KOPT-K1 (cell line): ENCODE measurements around the gene ZDHHC8.

ENCODE experiments used
- H3K27ac ChIP-seq: fragments of 200-600 bp; sonication (generic); 2 replicates; pipeline ENCODE4 v1.5.1; 2016; ENCODE audit warnings: antibody characterized with exemption, mild to moderate bottlenecking, low read depth, low read length; ENCODE audit not compliant: poor library complexity, severe bottlenecking
- H3K36me3 ChIP-seq: fragments of 200-600 bp; sonication (generic); 2 replicates; pipeline ENCODE4 v1.5.1; 2017; ENCODE audit warnings: antibody characterized with exemption, mild to moderate bottlenecking, low read length, moderate library complexity; ENCODE audit not compliant: insufficient read depth
- H3K9me3 ChIP-seq: fragments of 200-600 bp; sonication (generic); 2 replicates; pipeline ENCODE4 v1.5.1; 2017; ENCODE audit warnings: antibody characterized with exemption, low read length, mild to moderate bottlenecking; ENCODE audit not compliant: insufficient read depth, poor library complexity, severe bottlenecking

Gene ZDHHC8, protein sequence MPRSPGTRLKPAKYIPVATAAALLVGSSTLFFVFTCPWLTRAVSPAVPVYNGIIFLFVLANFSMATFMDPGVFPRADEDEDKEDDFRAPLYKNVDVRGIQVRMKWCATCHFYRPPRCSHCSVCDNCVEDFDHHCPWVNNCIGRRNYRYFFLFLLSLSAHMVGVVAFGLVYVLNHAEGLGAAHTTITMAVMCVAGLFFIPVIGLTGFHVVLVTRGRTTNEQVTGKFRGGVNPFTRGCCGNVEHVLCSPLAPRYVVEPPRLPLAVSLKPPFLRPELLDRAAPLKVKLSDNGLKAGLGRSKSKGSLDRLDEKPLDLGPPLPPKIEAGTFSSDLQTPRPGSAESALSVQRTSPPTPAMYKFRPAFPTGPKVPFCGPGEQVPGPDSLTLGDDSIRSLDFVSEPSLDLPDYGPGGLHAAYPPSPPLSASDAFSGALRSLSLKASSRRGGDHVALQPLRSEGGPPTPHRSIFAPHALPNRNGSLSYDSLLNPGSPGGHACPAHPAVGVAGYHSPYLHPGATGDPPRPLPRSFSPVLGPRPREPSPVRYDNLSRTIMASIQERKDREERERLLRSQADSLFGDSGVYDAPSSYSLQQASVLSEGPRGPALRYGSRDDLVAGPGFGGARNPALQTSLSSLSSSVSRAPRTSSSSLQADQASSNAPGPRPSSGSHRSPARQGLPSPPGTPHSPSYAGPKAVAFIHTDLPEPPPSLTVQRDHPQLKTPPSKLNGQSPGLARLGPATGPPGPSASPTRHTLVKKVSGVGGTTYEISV

DNA sequence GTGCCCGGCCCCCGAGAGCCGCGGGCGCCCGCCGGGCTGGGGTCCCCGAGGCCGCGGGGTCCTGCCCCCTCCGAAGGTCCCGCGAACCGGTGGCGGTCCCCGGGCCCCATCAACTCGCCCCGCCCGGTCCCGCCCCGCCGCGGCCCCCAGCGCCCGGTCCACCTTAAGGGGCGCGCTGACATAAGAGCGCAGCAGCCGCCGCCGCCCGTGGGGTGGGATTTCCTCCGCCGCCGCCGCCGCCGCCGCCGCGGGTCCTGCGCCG, at the start of gene ZDHHC8:
ZDHHC8 (plus strand) TSS at position 208 of the 262 bp plus-strand sequence. CDS start 144 bp downstream, outside the sequence.
- no peaks in the 10 kb centered on the region for H3K9me3 ChIP-seq
- H3K36me3 ChIP-seq: peaks cover 25% of the 10 kb centered on the region
- H3K27ac ChIP-seq: peak within 1 kb of the TSS; percentile 72

DNA sequence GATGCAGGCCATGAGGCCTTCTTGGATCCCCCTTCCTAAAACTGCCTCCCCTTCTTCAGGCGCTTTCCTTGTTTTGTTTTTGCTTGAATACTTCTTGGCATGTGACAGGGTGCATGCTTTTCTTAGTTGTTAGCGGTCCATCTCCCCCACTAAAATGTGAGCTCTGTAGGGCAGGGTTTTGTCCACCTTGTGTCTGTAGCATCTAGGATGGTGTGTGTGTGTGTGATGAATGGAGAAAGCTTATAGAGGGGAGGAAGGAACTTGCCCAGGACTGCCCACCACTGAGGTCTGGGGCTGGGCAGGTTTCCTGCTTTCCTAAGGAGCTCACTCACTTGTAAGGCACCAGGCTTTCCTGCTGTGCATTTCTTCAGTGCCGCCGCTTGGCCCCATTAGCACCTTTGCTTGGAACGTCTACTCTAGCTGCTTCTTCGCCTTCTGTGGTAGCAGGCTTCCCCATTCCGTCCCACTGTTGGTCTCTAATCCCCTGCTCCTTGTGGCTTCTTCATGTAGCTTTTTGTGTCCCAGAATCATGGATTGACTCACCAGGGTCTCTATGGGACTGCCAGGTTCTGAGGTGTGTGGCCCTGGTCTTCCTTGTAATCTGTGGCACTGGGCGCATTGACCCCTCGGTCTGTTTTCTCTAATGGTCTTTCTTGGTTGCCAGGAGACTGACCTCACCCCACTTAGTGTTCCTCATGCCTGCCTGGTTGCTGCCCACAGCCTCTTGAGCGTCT, 48.3 kb upstream of the ZDHHC8 start:
- H3K27ac ChIP-seq: no peak overlapping the region
- peaks cover 44% of the 10 kb centered on the region for H3K36me3 ChIP-seq

DNA sequence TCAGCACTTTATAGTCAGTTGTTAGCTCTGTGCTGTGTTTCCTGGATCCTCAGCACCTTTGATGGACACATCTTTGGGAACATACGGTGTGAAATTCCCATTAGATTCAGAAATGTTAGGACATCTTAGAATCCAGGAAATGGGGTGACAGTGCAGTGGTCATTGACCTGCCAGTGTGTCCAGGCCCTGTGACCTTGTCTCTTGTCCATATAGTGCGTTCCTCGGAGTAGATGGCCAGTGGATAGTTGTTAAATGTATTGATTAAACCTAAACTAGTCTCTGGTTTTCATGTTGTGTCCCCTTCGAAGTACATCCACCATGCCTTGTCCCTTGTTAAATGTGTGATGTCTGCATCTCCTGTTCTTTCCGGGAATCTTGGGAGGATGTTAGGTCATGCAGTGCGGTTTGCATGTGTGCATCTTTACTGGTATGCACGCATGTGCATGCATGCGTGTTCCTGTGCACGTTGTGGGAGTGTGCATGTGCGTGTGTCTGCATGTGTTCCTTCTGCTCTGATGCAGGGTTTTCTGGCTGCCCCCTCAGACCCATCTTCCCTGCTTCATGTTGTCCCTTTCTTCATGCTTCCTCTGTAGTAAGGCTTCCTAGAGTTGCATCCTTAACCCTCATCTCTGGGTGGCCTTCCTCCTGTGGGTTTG, 47.6 kb upstream of the ZDHHC8 start:
- peaks cover 51% of the 10 kb centered on the region for H3K36me3 ChIP-seq
- no peaks in the 10 kb centered on the region for H3K9me3 ChIP-seq
- no peak overlapping the region for H3K27ac ChIP-seq

More for the DNA sequence above, 48.3 kb upstream of the ZDHHC8 start:
- H3K9me3 ChIP-seq: no peaks in the 10 kb centered on the region

DNA sequence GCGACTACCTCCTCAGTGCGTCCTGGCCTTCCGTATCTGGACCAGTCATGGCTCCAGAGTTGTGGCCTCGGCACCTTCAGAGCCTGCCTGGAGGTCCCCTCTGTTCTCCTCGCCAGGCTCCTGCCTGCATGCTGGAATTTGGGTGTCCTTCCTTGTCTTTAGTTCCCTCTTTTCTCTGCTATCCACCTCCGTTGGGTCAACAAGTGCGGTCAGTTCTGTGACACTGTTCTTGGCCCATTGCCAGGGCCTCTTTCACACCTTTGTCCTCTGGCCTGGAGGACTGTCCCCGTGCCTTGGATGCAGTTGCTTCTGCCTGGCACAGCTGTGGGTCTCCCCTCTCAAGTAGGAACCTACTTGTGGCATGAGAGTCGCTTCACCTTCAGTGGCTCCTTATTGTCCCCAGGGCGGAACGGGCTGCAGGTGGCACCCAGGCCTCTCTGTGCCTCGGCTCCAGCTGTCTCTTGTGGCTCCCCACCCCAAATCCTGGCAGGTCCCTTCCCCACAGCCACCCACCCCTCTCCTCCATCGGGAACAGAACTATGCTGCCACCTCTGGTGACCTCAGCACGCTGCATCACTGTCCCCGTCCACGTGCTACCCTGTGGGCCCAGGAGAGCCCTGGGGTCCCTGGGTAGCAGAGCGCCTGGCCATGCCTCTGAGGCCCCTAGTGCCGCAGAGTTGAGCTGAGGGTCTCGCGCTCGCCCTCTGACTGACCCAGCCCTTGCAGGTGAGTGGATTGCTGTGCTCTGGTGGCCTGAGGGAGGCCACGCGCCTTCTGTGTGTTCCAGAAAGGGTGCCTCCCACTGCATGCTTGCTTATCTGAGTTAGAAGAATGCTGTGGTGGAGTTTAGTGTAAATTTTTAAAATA, 46.8 kb upstream of the ZDHHC8 start:
- H3K9me3 ChIP-seq: no peaks in the 10 kb centered on the region
- H3K36me3 ChIP-seq: peaks cover 59% of the 10 kb centered on the region
- H3K27ac ChIP-seq: no peak overlapping the region

DNA sequence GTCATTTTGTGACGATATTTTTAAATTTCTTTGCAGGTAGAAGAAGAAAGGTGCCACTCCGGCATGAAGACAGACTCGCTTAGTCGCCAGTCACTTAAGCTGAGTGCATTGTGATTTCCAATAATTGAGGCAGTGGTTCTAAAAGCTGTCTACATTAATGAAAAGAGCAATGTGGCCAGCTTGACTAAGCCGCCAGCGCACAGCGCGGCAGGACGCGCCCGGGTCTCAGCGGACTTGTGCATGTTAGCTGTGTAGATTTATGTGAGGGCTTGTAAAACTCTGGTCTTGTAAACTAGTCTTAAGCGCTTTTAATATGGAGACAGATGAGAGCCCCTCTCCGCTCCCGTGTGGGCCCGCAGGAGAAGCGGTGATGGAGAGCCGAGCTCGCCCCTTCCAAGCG, 46.0 kb upstream of the ZDHHC8 start:
- Histone ChIP-seq H3K36me3 (peaks cover 68% of the 10 kb centered on the region), H3K27ac (no peak overlapping the region), H3K9me3 (no peaks in the 10 kb centered on the region)

DNA sequence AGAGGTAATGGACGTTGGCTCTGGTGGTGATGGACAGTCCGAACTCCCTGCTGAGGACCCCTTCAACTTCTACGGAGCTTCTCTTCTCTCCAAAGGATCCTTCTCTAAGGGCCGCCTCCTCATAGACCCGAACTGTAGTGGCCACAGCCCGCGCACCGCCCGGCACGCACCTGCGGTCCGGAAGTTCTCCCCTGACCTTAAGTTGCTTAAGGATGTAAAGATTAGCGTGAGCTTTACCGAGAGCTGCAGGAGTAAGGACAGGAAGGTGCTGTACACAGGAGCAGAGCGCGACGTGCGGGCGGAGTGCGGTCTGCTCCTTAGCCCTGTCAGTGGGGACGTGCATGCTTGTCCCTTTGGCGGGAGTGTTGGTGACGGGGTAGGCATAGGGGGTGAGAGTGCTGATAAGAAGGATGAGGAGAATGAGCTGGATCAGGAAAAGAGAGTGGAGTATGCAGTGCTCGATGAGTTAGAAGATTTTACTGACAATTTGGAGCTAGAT, 45.5 kb upstream of the ZDHHC8 start:
- peaks cover 73% of the 10 kb centered on the region for H3K36me3 ChIP-seq
- H3K27ac ChIP-seq: no peak overlapping the region

DNA sequence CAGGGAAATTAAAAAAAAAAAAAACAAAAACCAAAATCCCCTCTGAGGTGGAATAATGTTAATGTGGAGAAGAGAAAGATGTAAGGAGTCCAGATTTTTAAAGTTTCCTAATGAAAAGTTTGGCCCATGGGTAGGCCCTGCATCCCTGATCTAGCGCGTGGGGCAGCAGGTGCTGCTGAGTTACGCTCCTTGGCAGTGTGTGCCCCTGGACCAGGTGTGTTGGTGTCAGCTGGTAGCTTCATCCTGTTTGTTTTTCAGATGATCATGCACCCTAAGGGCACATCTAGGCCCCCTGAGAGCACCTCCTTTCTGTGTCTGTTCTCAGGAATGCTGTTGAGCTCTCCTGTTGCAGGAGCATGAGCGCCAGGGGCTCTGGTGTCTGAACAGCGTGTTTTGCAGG, 44.8 kb upstream of the ZDHHC8 start:
- H3K27ac ChIP-seq: no peak overlapping the region
- peaks cover 79% of the 10 kb centered on the region for H3K36me3 ChIP-seq
- no peaks in the 10 kb centered on the region for H3K9me3 ChIP-seq

More for the DNA sequence above, 45.5 kb upstream of the ZDHHC8 start:
- no peaks in the 10 kb centered on the region for H3K9me3 ChIP-seq

DNA sequence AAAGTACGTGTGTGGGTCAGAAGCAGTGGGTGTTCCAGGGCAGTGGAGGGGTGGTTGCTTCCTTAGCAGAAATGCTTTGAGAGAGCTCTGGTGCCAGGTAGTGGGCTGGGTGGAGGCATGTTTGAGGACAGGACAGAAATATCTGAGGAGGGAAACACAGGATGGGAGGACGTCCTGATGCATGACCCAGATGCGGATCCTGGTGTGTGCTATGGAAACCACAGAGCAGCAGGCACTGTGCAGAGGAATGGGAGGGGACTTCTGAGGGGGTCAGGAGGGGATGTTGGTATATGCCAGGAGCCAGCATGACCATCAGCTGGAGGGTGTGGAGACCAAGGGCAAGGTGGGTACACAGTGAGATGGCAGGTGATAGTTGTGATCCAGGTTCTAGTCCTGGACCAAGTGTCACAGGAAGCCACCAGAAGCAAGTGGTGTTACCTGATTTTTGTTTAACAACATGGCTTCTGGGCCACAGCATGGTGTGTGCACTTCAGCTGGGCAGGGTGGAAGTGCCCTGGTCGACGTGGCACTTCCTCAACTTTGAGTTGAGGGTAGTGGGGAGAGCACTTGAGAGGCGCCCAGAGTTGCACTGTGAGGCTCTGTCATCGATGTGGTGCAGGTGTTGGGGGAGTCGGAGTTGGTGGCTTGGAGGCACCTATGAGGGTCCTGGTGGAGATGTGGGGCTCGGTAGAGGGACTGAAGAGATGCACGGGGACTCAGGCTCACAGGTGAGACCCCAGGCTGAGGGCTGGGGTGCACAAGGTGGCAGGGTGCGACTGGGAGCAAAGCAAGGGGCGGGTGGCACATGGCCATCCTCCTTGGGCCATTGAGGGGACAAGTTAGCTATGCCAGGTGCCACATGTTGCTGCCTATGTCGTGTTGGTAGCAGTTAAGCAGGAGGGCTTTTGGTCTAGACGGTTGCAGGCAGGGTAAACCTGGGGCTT, 44.0 kb upstream of the ZDHHC8 start:
- no peaks in the 10 kb centered on the region for H3K9me3 ChIP-seq
- H3K36me3 ChIP-seq: peaks cover 85% of the 10 kb centered on the region
- no peak overlapping the region for H3K27ac ChIP-seq

DNA sequence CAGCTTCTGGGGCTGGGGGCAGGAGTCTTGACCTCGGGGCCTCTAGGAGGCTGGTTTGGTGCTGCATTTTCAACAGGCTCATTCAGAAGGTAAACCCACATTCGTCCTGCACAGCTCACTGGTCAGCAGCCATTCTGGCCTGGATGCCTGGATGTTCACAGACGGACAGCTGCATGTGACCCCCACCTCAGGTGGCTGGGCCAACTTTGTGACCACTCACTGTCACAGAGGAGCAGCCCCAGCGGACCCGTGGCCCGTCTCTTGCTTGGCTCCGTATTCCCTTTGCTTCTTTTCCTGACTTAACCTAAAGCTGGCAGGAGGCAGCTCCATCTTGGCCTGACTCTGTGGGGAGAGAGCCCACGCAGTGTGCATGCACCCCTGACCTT, 43.3 kb upstream of the ZDHHC8 start:
- Histone ChIP-seq H3K27ac (no peak overlapping the region), H3K9me3 (no peaks in the 10 kb centered on the region), H3K36me3 (peaks cover 85% of the 10 kb centered on the region)

DNA sequence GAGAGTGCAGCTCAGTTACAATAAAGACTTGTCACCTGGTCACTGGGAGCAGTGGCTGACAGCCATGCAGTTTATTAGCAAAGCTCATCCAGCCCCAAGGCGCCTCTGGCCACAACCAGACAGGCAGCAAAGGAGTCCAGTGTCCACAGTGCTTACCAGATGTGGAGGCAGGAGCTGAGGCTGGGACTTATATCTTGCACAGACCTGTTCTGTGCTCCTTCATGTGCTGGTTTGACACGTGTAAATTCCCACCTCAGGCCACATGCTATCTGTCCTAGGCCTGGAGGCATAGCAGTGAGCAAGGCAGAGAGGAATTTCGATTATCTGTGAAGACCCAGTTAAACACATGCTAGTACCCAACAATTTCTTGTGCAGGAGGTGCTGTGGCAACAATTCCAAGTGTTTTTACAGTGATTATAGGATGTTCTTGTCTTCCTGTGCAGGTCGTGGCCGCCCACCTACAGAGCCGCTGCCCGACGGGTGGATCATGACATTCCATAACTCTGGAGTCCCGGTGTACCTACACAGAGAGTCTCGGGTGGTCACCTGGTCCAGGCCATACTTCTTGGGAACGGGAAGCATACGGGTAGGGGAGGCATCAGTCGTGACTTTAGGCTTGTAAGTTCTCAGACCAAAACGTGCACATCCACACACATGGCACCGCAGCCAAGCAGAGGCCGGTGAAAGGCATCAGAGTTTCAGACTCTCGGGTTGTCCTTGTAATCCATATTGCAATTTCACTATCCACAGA, 42.2 kb upstream of the ZDHHC8 start:
- Histone ChIP-seq H3K27ac (no peak overlapping the region), H3K36me3 (peaks cover 94% of the 10 kb centered on the region), H3K9me3 (no peaks in the 10 kb centered on the region)

DNA sequence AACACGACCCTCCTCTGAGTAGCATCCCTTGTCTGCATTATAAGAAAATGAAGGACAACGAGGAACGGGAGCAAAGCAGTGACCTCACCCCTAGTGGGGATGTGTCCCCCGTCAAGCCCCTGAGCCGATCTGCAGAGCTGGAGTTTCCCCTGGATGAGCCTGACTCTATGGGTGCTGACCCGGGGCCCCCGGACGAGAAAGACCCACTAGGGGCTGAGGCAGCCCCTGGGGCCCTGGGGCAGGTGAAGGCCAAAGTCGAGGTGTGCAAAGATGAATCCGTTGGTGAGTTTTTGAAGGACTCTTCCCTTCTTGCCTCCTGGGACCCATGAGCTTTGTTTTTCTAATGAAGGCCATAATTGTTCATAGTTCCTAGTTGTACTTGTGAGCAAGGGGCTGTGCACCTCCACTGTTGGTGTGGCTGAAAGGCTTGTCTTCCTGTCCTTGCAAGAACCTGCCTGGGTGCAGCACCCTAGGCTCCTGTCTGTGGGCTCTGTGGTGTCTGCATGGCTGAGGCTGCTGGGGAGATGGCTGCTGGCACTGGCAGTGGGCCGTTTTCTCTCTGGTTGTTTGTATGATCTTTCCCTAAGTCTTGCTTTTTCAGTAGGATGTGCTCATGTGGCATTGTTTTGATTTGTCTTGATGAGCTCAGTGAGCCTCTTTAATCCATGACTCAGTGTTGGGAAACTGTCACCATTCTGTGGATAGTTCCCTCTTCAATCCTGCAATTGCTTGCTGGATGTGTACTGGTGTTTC, 41.5 kb upstream of the ZDHHC8 start:
- Histone ChIP-seq H3K36me3 (peaks cover 100% of the 10 kb centered on the region), H3K27ac (no peak overlapping the region)

DNA sequence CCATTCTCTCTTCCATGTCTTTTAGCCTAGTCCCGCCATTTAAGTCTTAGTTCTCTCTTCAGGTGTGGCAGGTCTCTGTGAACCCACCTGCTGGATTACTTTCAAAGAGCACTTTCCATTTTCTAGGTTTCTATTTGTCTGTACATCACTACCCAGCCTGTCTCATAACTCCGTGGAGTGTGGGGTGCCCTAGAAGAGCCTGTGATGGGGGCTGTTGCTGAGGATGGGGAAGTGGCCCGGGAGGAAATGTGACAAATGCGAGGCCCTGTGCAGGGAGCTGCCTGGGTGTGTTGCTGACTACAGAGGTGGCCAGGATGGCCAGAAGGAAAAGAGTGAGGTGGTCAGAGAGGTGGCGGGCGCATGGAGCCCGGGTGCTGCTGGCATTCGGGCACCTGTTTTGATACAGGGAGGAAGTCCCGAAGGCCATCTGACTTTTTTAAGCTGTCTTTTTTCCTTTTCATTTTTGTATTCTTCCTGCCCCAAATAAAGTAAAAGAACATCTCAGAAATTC, 40.8 kb upstream of the ZDHHC8 start:
- Histone ChIP-seq H3K9me3 (peaks cover 3% of the 10 kb centered on the region), H3K36me3 (peaks cover 100% of the 10 kb centered on the region), H3K27ac (no peak overlapping the region)

More for the DNA sequence above, 41.5 kb upstream of the ZDHHC8 start:
- no peaks in the 10 kb centered on the region for H3K9me3 ChIP-seq
